H9 (cell line): ENCODE results near the gene BEGAIN. TPM values are rescaled to one million over a fixed set of nuclear protein-coding genes. Genes with fewer than 3 reads are reported as not detected.

ENCODE experiments used
- DNase-seq: peaks from one replicate; pipeline ENCODE4 v3.0.0-alpha.2; 2017
- H2AFZ ChIP-seq: one replicate; pipeline ENCODE4 v1.6.1; 2013; ENCODE audit warnings: mild to moderate bottlenecking, low read length, control low read depth, moderate library complexity
- H2AK5ac ChIP-seq: 2 replicates; pipeline ENCODE4 v1.6.1; 2013; ENCODE audit warnings: low read length, control low read depth, mixed read lengths; ENCODE audit not compliant: insufficient read length
- H2BK120ac ChIP-seq: one replicate; pipeline ENCODE4 v1.6.1; 2013; ENCODE audit warnings: low read depth, mild to moderate bottlenecking, low read length, control low read depth, inconsistent platforms; ENCODE audit not compliant: poor library complexity, severe bottlenecking
- H2BK12ac ChIP-seq: 2 replicates; pipeline ENCODE4 v1.6.1; 2013; ENCODE audit warnings: low read length, control low read depth, mixed read lengths, low read depth; ENCODE audit not compliant: insufficient read length
- H2BK15ac ChIP-seq: 2 replicates; pipeline ENCODE4 v1.6.1; 2013; ENCODE audit warnings: low read depth, low read length, control low read depth
- H2BK20ac ChIP-seq: one replicate; pipeline ENCODE4 v1.6.1; 2013; ENCODE audit warnings: low read depth, mild to moderate bottlenecking, low read length, control low read depth, inconsistent platforms; ENCODE audit not compliant: poor library complexity, severe bottlenecking
- H2BK5ac ChIP-seq: 2 replicates; pipeline ENCODE4 v1.6.1; 2013; ENCODE audit warnings: low read length, control low read depth, mixed read lengths; ENCODE audit not compliant: insufficient read length
- H3K14ac ChIP-seq: 2 replicates; pipeline ENCODE4 v1.6.1; 2013; ENCODE audit warnings: low read length, control low read depth; ENCODE audit not compliant: insufficient read depth
- H3K18ac ChIP-seq: 2 replicates; pipeline ENCODE4 v1.6.1; 2013; ENCODE audit warnings: low read depth, mild to moderate bottlenecking, mixed read lengths, low read length, control low read depth; ENCODE audit not compliant: insufficient read length
- H3K23ac ChIP-seq: 2 replicates; pipeline ENCODE4 v1.6.1; 2013; ENCODE audit warnings: low read length, control low read depth, mixed read lengths, low read depth; ENCODE audit not compliant: insufficient read length
- H3K23me2 ChIP-seq: 2 replicates; pipeline ENCODE4 v1.6.1; 2013; ENCODE audit warnings: low read depth, mild to moderate bottlenecking, mixed read lengths, low read length, control low read depth; ENCODE audit not compliant: insufficient read length, poor library complexity, severe bottlenecking
- H3K27ac ChIP-seq: 2 replicates; pipeline ENCODE4 v1.5.1; 2013; ENCODE audit warnings: low read length, control low read depth, mixed read lengths, low read depth; ENCODE audit not compliant: insufficient read length
- H3K27me3 ChIP-seq: 2 replicates; pipeline ENCODE4 v1.6.1; 2013; ENCODE audit warnings: low read length, control low read depth, inconsistent platforms; ENCODE audit not compliant: insufficient read depth
- H3K4ac ChIP-seq: 2 replicates; pipeline ENCODE4 v1.6.1; 2013; ENCODE audit warnings: low read depth, mild to moderate bottlenecking, control low read depth, inconsistent platforms, low read length, moderate library complexity
- H3K4me1 ChIP-seq: 2 replicates; pipeline ENCODE4 v1.6.1; 2013; ENCODE audit warnings: low read length, control low read depth, inconsistent platforms; ENCODE audit not compliant: insufficient read depth
- H3K4me2 ChIP-seq: 2 replicates; pipeline ENCODE4 v1.6.1; 2013; ENCODE audit warnings: low read length, control low read depth, mixed read lengths; ENCODE audit not compliant: insufficient read length, insufficient read depth
- H3K56ac ChIP-seq: 2 replicates; pipeline ENCODE4 v1.6.1; 2013; ENCODE audit warnings: low read depth, mild to moderate bottlenecking, mixed read lengths, low read length, control low read depth; ENCODE audit not compliant: insufficient read length
- H3K79me1 ChIP-seq: 2 replicates; pipeline ENCODE4 v1.6.1; 2013; ENCODE audit warnings: low read depth, mild to moderate bottlenecking, moderate library complexity, low read length, control low read depth, inconsistent platforms; ENCODE audit not compliant: insufficient read depth, poor library complexity, severe bottlenecking
- H3K79me2 ChIP-seq: 2 replicates; pipeline ENCODE4 v1.6.1; 2013; ENCODE audit warnings: low read length, control low read depth, inconsistent platforms; ENCODE audit not compliant: insufficient read depth
- H3K9ac ChIP-seq: 2 replicates; pipeline ENCODE4 v1.6.1; 2013; ENCODE audit warnings: low read length, control low read depth, mixed read lengths; ENCODE audit not compliant: insufficient read length; ENCODE audit errors: extremely low read depth
- H3K9me3 ChIP-seq: one replicate; pipeline ENCODE4 v1.6.1; 2013; ENCODE audit warnings: low read depth, low read length, inconsistent platforms; ENCODE audit not compliant: control insufficient read depth
- H3T11ph ChIP-seq: one replicate; pipeline ENCODE4 v1.6.1; 2013; ENCODE audit warnings: mild to moderate bottlenecking, low read length, control low read depth, inconsistent platforms
- H4K20me1 ChIP-seq: one replicate; pipeline ENCODE4 v1.6.1; 2013; ENCODE audit not compliant: control insufficient read depth, insufficient read length, insufficient read depth
- H4K5ac ChIP-seq: 2 replicates; pipeline ENCODE4 v1.6.1; 2013; ENCODE audit warnings: low read depth, mild to moderate bottlenecking, mixed read lengths, low read length, control low read depth; ENCODE audit not compliant: insufficient read length
- H4K8ac ChIP-seq: replicated peaks from 2 replicates; pipeline ENCODE4 v1.6.1; 2013; ENCODE audit warnings: low read length, control low read depth, mixed read lengths, low read depth; ENCODE audit not compliant: insufficient read length
- H4K91ac ChIP-seq: 2 replicates; pipeline ENCODE4 v1.6.1; 2013; ENCODE audit warnings: low read depth, mild to moderate bottlenecking, moderate library complexity, mixed read lengths, low read length, control low read depth; ENCODE audit not compliant: insufficient read length
- H3K27ac Mint-ChIP-seq, 3 experiments: 2 replicates in 2 of 3; 3 replicates in 1 of 3; pipeline ENCODE4 v1.8.0; 2020 to 2021; ENCODE audit warnings: mixed read lengths in 3 of 3, mild to moderate bottlenecking in 1 of 3, moderate library complexity in 1 of 3
- H3K27me3 Mint-ChIP-seq: 2 replicates; pipeline ENCODE4 v1.8.0; 2021; ENCODE audit warnings: low read depth, mild to moderate bottlenecking, moderate library complexity, mixed read lengths
- H3K36me3 Mint-ChIP-seq, 3 experiments: 2 replicates in 2 of 3; 3 replicates in 1 of 3; pipeline ENCODE4 v1.8.0; 2020 to 2021; ENCODE audit warnings: low read depth in 3 of 3, mixed read lengths in 3 of 3; ENCODE audit not compliant: insufficient read depth in 1 of 3
- H3K4me1 Mint-ChIP-seq, 2 experiments: 2 replicates each; pipeline ENCODE4 v1.8.0; 2020; ENCODE audit warnings: mixed read lengths in 2 of 2
- H3K4me3 Mint-ChIP-seq, 2 experiments: 2 replicates in 1 of 2; 3 replicates in 1 of 2; pipeline ENCODE4 v1.8.0; 2020 to 2021; ENCODE audit warnings: mild to moderate bottlenecking in 2 of 2, mixed read lengths in 2 of 2, moderate library complexity in 1 of 2
- H3K9me3 Mint-ChIP-seq, 2 experiments: 2 replicates in 1 of 2; 3 replicates in 1 of 2; pipeline ENCODE4 v1.8.0; 2020; ENCODE audit warnings: mild to moderate bottlenecking in 2 of 2, mixed read lengths in 2 of 2, moderate library complexity in 1 of 2
- WGBS: extraction: QIAGEN DNeasy Blood & Tissue Kit; methylation state at CpG from one replicate; pipeline ENCODE4 v1.1.7; 2013; ENCODE audit warnings: missing lambda C conversion rate, low lambda C conversion rate, mixed read lengths; ENCODE audit not compliant: insufficient read length; ENCODE audit errors: extremely low coverage; 5-methylcytosine and 5-hydroxymethylcytosine counted together
- total RNA-seq: library from RNA; stranded (reverse); gene quantifications from 2 replicates; pipeline ENCODE4 v1.2.1, GENCODE V29; 2021
- TF ChIP-seq, protein P1 (sequence below): fragments of 200-600 bp; sonication (generic); conservative IDR thresholded peaks from 3 replicates; pipeline ENCODE4 v1.8.0; 2021; ENCODE audit warnings: antibody characterized with exemption, mild to moderate bottlenecking

The BEGAIN gene
- total RNA-seq, 1 experiment from 2014 or later, result 2.6 TPM

DNA sequence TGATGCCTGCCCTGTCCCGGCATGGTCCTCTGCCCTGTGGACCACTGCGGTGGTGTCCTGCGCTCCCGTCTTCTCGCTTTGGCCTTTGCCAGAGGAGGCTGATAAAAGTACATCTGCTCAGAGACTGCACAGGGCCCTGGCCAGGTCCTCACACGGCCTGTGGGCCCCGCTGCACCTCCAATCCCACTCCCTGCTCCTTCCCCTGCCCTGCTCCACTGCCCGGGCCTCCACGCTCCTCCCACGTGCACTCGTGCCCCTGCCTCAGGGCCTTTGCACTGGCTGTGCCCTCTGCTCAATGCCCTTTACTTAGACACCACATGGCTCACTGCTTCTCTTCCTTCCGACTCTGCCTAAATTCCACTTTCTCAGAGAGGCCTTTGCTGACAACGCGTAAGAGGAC lies 49.3 kb upstream of the BEGAIN start:
- Histone ChIP-seq H3K23me2 (no peaks in the 10 kb centered on the region), H4K5ac (no peak overlapping the region), H3T11ph (no peak overlapping the region), H3K4me2 (no peak overlapping the region), H3K4ac (no peak overlapping the region), H2BK120ac (no peak overlapping the region), H3K4me1 (no peaks in the 10 kb centered on the region), H2BK5ac (no peak overlapping the region), H3K79me2 (no peaks in the 10 kb centered on the region), H3K9me3 (no peaks in the 10 kb centered on the region), H4K8ac (no peak overlapping the region), H3K56ac (no peak overlapping the region), H2BK20ac (no peak overlapping the region), H4K20me1 (no peaks in the 10 kb centered on the region), H3K79me1 (no peaks in the 10 kb centered on the region), H2BK12ac (no peak overlapping the region), H3K9ac (no peak overlapping the region), H3K27ac (no peak overlapping the region), H4K91ac (no peak overlapping the region), H3K23ac (no peak overlapping the region), H3K27me3 (no peaks in the 10 kb centered on the region), H3K18ac (no peak overlapping the region), H3K14ac (no peak overlapping the region), H2AFZ (no peak overlapping the region), H2AK5ac (no peak overlapping the region), H2BK15ac (no peak overlapping the region)
- Mint-ChIP-seq H3K9me3 (no peaks in the 10 kb centered on the region), H3K27me3 (peaks cover 5% of the 10 kb centered on the region), H3K4me1 (peaks cover 2 to 15% of the 10 kb centered on the region in 2 experiments), H3K27ac (no peak overlapping the region; a peak in 1 of 7 replicates), H3K36me3 (no peaks in the 10 kb centered on the region), H3K4me3 (no peak overlapping the region)
- no CpG with 5 or more reads among the region's 14 CpGs for WGBS
- TF ChIP-seq, protein P1, sequence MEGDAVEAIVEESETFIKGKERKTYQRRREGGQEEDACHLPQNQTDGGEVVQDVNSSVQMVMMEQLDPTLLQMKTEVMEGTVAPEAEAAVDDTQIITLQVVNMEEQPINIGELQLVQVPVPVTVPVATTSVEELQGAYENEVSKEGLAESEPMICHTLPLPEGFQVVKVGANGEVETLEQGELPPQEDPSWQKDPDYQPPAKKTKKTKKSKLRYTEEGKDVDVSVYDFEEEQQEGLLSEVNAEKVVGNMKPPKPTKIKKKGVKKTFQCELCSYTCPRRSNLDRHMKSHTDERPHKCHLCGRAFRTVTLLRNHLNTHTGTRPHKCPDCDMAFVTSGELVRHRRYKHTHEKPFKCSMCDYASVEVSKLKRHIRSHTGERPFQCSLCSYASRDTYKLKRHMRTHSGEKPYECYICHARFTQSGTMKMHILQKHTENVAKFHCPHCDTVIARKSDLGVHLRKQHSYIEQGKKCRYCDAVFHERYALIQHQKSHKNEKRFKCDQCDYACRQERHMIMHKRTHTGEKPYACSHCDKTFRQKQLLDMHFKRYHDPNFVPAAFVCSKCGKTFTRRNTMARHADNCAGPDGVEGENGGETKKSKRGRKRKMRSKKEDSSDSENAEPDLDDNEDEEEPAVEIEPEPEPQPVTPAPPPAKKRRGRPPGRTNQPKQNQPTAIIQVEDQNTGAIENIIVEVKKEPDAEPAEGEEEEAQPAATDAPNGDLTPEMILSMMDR, result no peak
- DNase-seq, result no peak
